ENCODE results near the gene ZNF654.
"Not testable (repeated sequence)": the region's sequence is repeated elsewhere in the genome, so short reads cannot be mapped to it uniquely, and the experiment has no call there.

The ZNF654 gene

DNA sequence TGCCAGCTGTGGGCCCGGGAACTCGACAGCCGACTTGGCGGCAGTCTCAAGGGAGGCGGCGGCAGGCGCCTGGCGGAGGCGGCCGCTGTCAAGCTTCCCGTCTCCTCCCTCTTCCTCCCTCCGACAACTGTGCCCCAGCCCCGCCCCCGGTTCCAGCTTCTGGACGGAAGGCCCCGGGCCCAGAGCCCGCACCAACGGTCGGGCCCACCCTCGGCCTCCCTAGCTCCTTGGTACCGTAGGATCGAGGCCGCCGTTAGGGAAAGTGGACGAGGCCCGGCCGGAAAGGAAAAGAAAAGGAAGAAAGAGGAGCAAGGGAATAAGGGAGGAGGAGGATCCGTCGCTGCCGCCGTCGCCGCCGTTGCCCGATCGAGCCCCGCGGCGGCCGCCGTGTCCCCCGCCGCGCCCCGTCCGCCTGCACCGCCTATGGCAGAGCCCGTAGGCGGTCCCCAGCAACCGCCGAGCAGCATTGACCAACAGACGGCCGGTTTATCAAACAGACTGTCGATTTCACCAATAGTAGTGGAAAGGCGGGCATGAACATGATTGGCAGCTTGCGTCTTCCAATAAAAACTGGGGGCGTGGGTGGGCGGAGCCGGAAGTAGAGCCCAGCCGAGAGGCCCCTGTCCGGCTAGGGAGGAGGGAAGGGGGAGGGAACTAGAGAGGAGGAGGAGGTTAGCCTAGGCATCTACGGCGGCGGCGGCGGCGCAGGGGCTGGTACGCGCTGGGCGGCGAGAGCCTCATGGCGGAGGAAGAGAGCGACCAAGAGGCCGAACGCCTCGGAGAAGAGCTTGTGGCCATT, at the start of gene ZNF654, which contains the start of gene CGGBP1:
TSS of gene ZNF654 (plus strand) at position 675 of the 799 bp plus-strand sequence. CDS start at position 740, 65 bp downstream.
TSS of gene CGGBP1 (minus strand) at position 425 of the 799 bp plus-strand sequence. CDS start 3,029 bp downstream, outside the sequence.
- peak; percentile 76 for DNase-seq

DNA sequence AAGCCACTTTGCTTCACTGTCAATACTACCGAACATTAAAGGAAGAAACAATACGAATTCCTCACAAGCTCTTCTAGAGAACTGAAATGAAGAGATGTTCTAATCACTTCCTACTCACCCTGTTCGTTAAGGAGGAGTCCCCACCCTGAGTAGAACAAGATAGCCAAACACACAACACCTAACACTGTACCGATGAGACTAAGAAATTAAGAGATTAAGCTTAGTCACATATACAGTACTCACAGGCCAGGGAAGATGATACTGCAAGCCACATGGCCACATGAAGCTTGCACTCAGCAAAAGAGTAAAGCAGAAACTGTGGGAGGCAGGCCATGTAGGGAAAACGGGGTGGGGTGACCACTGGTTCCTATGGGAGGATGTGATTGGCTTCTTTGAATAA, 48.2 kb upstream of the ZNF654 start:
- DNase-seq: no peak

DNA sequence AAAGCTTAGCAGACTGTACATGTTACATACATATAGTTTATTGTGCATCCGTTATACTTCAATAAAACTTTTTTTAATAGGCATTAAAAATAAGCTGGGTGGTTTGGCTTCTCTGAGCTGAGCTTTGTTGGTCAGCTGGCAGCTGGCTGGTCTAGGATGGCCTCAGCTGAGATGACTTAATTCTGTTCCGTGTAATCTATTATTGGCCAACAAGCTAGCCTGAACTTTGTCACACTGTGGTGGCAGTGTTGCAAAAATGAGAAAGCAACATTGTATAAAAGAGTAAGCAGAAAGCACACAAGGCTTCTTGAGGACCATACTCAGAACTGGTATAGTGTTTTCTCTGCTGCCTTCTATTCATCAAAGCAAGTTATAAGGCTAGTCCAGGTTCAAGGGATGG, 45.5 kb upstream of the ZNF654 start:
- DNase-seq: no peak

DNA sequence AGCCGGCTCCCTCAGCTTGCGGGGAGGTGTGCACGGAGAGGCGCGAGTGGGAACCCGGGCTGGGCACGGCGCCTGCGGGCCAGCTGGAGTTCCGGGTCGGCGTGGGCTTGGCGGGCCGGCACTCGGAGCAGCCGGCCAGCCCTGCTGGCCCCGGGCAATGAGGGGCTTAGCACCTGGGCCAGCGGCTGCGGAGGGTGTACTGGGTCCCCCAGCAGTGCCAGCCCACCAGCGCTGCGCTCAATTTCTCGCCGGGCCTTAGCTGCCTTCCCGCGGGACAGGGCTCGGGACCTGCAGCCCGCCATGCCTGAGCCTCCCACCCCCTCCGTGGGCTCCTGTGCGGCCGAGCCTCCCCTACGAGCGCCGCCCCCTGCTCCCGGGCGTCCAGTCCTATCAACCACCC, 43.4 kb upstream of the ZNF654 start:
- DNase-seq: not testable (repeated sequence)

DNA sequence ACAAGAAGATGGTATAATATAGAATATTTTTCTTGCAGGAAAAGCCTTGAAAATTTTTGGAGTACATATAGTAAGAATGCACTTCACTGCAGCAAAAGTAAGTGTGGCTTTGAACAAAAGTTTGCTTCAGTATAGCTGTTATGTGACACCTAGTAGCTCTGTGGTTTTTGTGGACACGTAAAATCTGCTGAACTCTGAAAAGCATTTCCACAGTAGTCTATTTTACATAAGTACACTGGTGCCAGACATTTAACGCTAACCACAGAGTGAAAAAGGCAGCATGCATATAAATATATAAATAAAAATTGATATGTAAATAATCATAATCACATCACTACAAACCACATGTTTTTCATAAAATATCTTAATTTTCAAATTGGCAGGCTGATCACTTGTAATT, 40.0 kb upstream of the ZNF654 start:
- no peak for DNase-seq

DNA sequence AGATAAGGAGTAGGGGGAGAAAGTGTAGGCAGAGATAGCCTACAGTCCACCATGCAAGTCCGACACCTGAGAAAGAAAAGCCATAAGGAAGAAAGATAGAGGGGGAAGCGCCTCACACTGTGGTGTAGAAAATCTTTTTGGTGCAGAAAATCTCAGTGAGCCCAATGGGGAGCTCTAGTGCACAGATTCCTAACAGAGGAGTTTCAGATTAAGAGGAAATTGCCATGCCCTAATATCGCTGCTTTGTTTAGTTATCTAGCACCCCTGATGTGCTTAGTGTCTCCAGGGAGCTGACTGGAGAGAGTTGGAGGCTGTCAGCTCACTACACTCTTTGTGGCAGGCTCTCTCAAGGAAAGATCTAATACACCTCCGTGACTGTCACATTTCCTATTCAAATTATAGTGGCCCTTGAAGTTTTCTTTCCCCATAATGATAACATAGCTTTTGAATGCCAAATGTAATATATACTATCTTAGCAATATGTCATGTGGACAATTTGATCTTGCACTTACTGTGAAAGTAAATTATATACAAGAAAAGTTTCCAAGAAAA, 34.0 kb upstream of the ZNF654 start:
- no peak for DNase-seq

DNA sequence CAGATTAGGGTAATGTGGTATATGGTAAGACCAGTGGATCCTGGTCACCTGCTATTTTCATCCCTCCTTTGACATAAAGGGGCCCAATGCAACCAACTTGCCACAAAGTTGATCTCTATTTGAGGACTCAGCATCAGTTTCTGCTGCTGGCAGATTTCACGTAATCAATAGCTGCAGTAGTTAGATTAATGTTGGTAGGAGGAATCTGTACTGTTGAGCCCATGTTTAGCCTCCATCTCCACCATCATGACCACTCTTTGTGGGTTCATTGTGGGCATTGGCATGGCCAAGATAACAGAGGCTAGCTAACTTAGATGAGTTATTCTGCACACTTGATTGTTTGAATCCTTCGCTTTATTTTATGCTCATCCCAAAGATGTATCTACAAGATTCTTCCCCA, 30.2 kb upstream of the ZNF654 start:
- no peak for DNase-seq

DNA sequence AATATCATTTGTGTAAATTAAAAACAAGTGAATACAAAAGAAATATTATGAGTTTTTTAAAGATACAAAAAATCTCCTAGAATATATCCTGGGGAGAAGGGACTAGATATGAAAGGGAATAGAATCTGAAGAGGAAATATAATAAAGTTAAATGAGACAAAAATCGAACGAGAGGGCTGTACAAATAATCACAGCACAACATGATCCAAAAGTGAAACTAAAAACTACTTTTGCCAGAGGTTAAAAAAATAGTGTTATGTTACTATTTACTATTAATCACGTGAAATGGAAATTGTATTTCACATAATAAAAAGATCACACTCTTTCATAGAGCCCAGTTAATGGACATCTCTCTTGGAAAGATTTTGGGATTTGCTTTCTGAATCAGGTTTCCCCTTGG, 28.8 kb upstream of the ZNF654 start:
- no peak for DNase-seq

DNA sequence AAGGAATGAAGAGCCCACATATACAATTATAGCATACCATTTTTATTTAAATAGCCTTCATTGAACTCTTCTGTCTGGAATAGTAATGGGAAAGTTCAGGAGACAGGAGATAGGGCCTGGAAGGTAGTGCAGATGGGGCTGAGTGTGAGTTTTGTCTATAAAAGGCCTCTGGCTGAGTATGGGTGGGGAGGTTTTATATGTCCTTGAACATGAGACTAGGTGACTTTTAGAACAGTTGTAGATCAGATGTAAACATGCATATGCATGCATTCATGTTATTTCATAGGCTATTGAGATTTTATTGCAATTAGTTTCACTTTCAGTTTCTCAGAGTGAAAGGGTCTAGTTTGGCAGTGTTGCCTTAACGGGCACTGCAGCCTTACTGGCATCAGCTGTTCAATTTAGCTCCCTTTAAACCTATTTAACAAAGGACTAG, 27.4 kb upstream of the ZNF654 start:
- no peak for DNase-seq

DNA sequence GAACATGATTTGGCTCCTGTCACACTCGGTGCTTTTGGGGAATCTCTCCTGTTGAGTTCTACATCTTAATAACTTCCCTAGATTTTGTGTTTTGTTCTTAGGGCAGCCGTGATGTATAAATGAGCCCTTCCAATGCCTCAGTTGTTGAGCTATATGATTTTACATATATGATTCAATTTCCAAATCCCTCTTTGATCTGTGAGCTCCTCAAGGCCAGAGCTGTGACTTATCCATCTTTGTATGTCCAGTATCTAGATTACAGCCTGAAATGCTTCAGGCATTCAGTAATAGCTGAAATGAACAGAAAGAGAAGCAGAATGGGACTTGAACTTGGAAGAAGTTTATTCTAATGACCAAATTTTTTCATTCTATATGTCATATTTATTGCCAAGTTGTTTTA, 26.8 kb upstream of the ZNF654 start:
- DNase-seq: no peak

DNA sequence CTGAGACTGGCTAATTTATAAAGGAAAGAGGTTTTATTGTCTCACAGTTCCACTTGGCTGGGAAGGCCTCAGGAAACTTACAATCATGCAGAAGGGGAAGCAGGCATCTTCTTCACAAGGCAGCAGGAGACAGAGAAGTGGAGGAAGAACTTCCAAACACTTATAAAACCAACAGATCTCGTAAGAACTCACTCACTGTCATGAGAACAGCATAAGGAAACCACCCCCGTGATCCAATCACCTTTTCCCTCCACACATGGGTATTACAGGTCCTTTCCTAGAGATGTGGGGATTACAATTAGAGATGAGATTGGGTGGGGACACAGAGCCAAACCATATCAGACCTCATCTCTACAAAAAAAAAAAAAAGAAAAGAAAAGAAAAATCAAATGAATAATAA, 26.0 kb upstream of the ZNF654 start:
- DNase-seq: no peak

DNA sequence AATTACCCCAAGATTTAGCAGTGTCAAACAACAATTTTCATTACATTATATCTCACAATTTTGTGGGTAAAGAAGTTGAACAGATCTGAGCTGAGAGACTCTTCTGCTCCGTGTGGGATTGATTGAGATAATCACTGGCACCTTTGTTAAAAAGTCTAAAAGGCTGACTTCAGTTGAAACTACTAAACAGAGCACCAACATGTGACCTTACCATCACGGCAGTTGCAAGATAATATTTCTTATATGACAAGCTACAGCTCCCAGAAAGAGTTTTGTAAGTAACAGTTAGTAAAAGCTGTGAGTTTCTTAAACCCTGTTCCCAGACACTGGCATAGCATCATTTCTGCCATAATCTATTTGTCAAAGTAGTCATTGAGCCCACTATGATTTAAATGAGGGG, 25.2 kb upstream of the ZNF654 start:
- no peak for DNase-seq

DNA sequence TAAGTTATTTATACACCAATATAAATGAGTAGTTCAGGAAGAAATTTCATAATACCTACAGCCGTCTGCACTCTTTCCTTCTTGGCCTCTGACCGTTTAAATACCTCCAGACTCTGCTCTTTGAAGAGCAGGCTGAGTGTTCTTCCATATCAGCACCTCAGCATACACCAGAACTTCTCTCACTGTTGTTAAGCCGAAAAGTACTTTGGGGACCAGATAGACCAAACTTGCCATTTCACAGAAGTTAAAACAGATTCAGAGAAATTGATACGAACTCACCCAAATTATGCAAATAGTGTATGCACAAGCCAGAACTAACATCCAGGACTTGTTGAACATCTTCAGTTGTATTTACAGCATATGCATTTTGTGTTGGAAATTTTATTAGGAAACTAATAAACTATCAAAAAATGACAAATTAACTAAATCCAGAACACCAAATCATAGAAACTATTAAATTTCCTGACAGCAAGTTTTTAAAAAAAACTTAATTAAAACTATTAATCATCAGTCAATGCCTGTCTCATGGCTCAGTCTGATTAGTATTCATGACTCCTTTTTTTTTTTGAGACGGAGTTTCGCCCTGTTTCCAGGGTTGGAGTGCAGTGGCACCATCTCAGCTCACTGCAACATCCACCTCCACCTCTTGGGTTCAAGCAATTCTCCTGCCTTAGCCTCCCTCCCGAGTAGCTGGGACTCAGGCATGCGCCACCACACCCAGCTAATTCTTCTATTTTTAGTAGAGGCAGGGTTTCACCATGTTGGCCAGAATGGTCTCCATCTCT, 24.4 kb upstream of the ZNF654 start:
- no peak for DNase-seq

DNA sequence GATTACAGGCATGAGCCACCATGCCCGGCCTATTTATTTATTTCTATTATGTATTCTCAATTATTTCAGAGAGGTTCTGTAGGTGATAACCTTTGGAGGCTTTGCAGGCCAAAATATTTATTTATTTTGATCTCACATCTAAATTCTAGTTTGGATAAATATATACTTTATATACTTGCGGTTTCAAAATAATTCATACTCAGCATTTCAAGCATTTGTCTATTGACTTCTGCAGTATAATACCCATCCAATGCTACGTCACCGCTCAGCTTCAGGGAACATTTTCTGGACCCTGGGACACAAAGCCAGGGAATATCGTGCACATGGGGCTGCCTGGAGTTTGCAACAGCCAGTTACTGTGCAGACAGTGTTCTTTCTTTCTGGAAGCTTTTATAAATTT, 22.8 kb upstream of the ZNF654 start:
- no peak for DNase-seq

DNA sequence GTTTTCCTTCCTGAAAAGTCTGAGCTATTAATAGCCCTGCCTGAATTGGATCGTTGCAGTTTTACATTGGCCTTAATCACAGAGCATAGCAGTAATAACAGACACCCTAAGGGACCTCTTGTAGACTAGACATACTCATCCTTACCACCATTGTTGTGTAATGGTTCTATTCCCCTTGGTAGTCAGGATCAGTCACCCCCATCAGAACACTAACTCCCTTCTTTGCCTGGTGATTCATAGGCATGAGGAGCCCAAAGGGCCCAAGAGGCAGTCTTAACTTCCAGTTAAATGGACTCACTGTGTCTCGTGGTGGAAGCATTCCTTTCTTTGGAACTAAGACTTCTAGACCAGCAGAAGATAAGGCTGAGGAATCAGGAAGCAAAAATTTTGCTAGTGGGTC, 20.5 kb upstream of the ZNF654 start:
- DNase-seq: no peak

DNA sequence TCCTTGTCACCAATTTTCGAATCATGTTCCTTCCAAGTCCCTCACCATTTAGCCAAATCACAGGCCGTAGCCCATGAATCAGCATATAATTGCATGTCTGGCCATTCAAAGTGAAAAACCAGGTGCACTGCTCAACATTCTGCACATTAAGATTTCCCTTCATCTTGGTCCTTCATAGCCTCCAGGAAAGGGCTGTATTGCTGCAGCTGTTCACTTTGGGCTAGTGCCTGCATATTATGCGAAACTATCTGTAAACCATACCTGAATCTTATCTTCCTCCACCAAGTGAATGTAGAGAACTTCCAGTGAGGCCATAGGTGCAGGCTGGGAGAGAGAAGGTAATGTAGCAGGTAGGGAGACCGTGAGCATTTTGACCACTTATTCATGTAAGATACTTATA, 18.5 kb upstream of the ZNF654 start:
- DNase-seq: no peak

DNA sequence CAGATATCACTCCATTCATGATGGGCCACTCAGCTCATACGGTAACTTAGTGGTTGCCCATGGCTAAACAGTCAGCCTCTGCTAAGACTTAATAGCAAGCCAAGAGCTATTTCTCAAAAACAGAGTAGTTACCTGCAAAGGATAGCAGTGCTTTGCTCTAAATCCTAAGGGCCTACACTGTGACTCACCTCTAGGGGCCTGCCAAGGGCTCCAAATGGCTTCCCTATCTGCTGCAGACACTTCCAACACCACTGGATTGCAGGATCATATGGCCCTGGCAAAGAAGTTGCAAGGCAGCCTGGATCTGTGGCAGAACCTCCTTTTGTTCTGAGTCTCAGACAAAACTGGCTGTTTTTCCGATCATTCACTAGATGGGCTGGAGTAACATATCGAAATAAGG, 18.1 kb upstream of the ZNF654 start:
- no peak for DNase-seq

DNA sequence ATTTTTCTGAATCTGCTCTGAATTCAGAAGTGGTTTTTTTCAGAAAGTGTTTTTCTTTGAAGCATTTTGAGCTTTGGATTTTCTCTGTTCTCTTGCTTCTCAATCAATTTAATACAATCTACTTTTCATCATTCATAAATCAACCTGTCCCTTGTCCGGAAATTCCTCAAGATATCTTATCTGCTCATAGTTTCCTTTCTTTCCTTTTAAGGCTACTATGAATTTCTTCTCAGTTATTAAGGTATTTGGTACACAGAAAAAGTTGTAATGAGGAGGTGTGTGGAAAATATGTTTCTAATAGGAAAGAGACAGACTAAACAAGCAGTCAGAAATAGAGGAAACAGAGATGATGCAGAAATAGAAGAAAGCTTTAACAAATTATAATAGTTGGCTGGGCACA, 14.6 kb upstream of the ZNF654 start:
- DNase-seq: no peak

DNA sequence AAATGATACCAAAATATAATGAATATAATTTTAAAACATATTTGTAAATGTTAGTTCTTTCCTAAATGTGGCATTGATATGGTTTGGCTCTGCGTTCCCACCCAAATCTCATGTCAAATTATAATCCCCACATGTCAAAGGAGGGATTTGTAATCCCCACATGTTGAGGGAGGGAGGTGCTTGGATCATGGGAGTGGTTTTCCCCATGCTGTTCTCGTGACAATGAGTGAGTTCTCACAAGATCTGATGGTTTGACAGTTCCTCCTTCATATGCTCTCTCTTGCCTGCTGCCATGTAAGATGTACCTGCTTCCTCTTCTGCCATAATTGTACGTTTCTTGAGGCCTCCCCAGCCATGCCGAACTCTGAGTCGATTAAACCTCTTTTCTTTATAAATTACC, 12.3 kb upstream of the ZNF654 start:
- no peak for DNase-seq

DNA sequence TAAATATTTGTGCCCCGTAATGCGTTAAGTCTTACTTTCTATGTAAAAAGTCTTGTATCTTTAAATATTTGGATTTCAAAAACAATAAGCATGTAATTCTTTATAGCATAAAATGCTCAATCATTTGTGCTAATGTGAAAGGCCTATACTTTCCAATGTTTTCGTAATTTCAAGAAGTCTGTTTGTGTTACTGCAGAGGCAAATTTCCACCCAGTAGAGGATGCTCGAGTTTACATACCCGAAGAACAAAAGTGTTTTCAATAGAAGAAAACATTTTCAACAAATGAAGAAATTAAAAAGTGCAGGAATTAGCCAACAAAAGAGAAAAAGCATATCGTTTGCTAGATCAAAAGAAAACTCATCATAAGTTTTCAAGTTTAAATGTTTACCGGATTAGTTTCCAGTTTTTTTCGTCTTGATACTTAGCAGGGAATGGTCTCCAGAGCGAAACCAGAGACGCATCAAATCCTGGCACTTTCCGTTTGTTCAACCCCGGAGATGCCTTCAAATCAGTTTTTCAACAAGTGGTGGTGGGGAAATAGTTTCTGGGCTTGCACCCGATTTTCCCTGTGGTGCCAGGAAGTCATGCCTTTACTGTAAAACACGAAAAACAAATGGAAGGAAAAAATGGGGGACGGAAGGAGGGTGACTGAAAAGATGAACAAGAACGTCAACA, 1.3 kb upstream of the ZNF654 start:
- DNase-seq: no peak

DNA sequence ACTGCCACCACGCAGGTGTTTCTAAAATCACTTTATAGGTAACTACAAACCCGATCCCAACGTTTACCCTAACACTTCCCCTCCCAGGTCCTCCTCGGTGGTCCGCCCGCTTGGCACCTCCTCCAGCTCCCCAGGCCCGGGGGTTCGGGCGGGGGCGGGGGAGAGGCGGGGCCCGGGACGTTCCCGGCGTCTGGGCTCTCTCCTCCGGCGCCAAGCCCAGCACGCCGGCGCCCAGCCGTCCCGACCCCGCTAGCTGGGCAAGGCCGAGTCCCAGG, 812 bp upstream of the ZNF654 start:
- peak; percentile 16 for DNase-seq

DNA sequence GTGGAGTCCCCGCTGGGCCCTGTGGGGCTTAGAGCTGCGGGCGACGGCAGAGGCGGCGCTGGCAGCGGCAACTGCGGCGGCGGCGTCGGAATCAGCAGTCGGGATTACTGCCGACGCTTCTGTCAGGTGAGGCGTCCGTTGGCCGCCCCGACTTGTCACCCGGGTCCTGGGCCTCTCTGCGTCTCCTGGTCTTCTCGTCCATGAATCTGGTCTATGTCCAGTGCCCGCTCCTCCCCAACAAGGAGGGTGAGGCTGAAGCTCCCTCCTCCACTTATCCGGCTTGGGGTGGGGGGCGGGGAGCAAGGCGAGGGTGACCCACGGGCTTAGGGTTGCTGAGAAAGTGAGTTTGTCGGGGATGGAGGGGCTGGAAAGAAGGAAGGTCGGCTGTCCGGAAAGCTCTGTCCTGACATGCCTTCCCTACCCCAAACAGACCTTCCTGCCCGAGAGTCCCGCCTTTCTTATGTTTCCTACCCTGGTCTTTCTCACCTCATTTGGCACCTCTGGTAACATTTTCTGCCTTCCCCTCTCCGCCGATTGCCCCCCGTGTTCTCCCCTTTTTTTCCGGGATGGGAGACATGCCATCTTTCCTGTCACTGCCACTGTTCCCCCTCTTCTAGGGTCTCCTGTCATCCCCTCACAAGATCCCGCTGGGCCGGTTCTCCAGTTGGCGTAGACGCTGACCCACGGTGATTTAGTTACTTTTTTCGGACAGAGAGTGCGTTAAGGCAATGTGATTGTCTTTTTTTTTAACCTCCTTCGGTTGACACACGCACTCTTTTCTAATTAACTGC, 520 bp downstream of the ZNF654 start:
- DNase-seq: no peak

DNA sequence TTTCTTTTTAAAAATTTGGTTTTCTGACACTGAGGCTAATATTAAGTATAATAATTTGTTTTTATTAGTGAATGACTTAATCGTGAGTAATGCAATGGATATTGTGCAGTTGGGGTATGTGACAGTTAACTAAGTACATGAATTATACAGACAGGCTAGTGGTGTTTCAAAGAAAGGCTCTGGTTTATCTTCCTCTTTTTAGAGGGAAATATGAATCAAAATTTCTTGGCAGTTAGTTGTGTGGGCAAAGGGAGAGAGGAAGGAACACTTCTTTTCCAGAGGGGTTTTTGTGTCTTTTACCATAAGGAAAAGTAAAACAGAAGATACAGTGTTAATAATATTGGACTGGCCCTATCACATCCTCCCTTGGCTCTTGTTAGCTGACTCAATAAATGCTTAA, 2.7 kb downstream of the ZNF654 start:
- DNase-seq: no peak

Data from NCI-H1694 (cell line).